Lower leg skin (tissue), 3 donors: Measurements from ENCODE around the gene C12orf56.

Experiments used
- CTCF ChIP-seq, 3 donors: fragments of 450-650 bp; IDR thresholded peaks; one replicate each; pipeline ENCODE4 v1.5.1; 2016; ENCODE audit warnings: antibody characterized with exemption in 3 of 3, mild to moderate bottlenecking in 3 of 3, moderate library complexity in 2 of 3
- POLR2A ChIP-seq, 2 donors: fragments of 450-650 bp; IDR thresholded peaks; one replicate each; pipeline ENCODE4 v1.6.1; 2016 to 2017; ENCODE audit warnings: antibody characterized with exemption in 2 of 2, mild to moderate bottlenecking in 1 of 2, moderate library complexity in 1 of 2

DNA sequence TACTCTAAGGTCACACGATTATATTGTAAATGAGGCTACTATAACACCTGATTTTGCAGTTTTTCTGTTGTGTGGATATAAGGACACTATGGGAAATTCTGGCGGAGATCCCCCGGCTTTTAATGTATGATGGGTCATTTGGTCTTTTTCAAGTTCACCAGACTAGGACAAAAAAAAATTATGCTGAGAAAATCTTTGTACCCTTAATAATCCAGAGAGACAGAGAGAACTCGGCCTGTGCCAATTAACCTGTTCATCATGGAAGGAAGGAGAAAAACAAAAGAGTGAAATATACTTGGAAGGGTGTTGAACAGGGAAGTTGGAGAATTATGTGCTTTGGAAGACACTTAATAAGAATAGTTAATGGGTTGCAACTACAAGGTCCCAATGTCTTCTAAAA is 106.3 kb downstream of the C12orf56 start:
- no peak for TF ChIP-seq CTCF (IDR thresholded peaks at IDR 0.05)
- no peak for TF ChIP-seq POLR2A (IDR thresholded peaks at IDR 0.05)
